Caki2 (cell line): ENCODE results near the gene GAS7. TPM values are rescaled to one million over a fixed set of nuclear protein-coding genes. Genes with fewer than 3 reads are reported as not detected.

ENCODE experiments used
- DNase-seq: peaks from one replicate; pipeline ENCODE4 v3.0.0-alpha.2; 2015; ENCODE audit warnings: low read depth
- in situ Hi-C: cut with HindIII; loops from 2 replicates; pipeline ENCODE4 v1.10.0; 2016; ENCODE audit warnings: low sequenced_read_pairs, low pct_unique_long_range_greater_than_20kb, mixed read lengths
- total RNA-seq: library from RNA; depleted of rRNA; stranded (reverse); fragments of >200 nt; shearing (Covaris generic); gene quantifications from 2 replicates; pipeline ENCODE4 v1.2.3, GENCODE V29; 2014; ENCODE audit warnings: low replicate concordance

GAS7 gene
- total RNA-seq, 1 experiment from 2014 or later = not detected

DNA sequence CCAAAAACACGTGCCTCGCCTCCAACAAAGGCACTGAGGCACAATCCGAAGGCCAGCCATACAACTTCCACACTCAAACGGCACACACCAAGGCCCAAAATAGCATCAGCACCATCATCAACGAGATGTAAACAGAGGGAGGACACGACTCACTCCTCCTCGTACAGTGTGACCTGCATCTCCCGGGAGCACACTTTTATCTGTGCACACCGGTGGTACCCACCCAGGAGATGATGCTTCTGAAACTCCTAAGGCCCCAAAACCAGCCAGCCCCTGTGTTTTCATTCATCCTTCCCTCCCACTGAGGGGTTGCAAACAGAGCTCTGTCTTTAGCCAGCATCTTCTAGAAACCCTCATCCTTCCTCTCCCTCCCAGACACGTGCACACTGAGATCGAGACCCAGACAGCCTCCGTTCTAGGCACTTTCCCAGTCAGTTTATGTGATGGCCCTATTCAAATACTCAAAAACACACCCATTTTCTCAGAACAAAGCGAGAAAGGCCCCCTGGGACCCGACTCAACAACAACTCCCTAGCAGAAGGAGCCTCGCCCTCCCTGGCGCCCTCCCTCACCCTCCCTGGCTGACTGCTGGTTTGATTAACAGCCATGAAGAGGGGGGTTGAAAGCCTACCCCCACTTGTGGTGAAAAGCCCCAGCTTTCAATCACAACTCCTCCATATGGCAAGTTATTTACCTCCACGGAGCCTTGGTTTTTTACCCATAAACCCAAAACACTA, 76.3 kb downstream of the GAS7 start:
- in situ Hi-C loops = no loop called here
- DNase-seq = no peak

DNA sequence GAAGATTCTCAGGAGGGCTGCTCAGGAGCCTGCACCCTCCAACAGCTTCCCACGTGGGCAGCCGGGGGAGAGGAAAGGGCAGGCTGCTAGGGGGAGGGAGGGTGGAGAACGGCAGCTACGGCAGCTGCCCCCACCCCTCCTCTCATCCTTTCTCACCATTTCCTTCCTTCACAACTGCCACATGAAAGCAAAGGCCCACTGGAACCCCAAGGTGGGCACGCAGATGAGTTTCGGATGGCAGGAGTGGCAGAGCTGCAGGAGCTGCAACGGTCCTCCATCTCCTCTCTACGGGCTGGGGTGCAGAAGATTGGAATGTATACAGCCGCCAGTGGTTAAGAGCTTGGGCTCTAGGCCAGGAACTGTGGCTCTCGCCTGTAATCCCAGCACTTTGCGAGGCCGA, 77.7 kb downstream of the GAS7 start:
- in situ Hi-C loops = no loop called here

DNA sequence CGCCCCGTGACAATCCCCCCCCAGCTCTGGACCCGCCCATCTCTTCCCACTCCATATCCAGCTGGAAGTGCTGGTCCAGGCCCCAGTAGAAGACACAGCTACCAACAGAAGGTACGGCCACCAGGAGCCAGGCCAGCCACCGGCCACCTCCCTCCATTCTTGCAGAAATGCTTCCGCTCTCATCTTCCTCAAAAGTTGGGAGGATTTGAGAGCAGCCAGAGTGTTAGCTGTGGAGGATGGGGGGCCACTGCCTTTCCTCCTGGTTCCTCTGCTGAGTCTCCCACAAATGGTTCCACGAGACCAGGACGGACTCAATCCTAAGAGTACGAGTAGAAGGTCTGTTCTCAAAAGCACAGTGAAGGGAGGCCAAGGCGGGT, 78.3 kb downstream of the GAS7 start:
- DNase-seq = no peak
- in situ Hi-C loops = no loop called here

More for the DNA sequence above, 77.7 kb downstream of the GAS7 start:
- DNase-seq = no peak

DNA sequence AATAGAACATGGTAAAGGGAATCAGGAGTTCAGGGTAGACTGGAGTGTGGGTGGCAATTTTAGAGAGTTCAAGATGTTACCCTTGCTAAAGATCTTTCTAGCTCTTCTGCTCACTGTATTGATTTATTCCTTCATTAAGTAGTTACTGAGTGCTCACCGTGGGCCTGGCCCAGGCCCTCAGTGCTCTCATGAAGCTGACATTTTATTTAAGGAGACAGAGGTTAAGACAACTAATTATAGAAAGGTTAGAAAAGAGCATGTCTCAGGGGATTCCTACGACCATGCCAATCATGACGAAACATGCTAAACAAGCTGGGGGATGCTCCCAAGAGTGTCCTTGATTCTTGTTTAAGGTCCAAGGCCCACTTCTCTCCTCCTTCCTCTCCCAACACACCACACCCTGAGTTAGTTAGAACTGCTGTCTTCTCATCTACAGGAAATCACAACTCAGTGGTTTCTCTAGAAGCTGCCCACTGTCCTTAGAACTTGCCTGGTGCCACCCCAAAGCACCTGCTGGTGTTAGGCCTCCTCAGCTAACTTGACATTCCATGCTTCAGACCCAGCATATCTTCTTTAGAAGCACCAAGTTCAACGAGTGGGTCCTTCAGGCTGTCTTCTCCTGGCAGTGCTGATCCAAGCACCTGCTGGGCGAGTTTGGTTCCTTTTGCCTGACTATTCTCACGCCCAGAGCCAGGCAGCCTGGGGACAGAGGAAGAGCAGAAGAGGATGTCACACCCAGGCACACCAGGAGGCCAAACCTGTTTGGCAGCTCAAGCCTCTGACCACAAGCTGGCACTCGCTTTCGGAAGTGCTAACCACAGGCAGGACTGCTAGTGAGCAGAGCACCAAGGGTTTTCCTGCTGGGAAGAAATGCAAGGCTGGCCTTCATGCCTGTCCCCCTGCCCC, 79.0 kb downstream of the GAS7 start:
- in situ Hi-C loops = no loop called here

DNA sequence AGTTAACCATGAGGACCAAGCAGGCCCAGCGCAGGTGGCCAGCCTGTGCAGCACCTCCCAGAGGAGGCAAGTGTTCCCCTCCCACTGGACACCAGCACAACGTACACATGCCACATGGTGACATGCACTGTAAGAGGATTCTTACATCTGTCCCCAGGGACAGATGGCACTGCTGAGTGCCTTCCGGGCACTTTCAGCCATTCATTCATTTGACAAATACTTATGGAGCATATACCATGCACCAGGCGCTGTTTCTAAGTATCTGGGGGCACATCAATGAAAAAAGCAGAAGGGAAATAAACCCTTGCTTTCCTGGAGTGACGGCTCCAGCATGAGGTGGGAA, 79.6 kb downstream of the GAS7 start:
- in situ Hi-C loops = no loop called here
- DNase-seq = no peak

More for the DNA sequence above, 79.0 kb downstream of the GAS7 start:
- DNase-seq = no peak

DNA sequence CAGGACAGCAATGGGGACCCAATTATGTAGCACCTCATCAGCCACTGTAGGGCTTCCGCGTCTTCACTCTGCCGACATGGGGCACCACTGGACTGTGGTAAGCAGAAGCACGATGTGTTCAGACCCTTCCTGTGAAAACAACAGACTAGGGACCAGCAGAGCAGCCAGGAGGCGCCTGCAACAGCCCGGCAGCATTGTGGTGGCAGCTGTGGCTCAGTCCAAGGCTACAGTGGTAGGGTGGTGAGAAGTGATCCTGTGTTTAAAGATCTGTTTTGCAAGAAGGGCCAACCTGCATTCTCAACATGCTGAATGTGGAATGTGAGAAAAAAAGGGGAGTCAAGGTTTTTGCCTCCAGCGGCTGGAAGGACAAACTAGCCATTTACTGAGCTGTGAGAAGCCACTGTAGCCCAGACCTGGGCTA, 80.8 kb downstream of the GAS7 start:
- in situ Hi-C loops = no loop called here
- no peak for DNase-seq

DNA sequence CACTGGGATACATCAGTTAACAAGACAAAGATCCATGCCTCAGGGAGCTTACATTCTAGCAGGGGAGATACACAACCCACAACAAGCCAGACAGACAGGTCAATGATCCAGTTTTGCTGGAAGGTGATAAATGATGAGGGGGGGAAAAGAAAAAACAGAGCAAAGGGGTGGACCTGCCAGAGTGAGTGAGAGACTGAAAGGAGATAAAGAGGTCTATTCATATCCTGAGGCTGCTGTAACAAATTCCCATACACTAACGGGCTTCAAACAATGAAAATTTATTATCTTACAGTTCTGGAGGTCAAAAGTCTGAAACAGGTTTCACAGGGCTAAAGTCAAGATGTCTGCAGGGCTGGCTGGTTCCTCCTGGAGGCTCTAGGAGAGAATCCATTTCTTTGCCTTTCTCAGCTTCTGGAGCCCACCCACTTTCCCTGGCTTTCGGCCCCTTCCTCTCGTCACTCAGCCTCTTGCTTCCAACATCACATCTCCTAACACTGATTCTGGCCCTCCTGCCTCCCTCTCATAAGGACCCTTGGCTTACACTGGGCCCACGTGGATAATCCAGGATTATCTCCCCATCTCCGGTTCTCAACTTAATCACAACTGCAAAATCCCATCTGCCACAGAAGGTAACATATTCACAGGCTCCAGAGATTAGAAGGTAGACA, 81.5 kb downstream of the GAS7 start:
- DNase-seq = no peak
- in situ Hi-C loops = no loop called here

DNA sequence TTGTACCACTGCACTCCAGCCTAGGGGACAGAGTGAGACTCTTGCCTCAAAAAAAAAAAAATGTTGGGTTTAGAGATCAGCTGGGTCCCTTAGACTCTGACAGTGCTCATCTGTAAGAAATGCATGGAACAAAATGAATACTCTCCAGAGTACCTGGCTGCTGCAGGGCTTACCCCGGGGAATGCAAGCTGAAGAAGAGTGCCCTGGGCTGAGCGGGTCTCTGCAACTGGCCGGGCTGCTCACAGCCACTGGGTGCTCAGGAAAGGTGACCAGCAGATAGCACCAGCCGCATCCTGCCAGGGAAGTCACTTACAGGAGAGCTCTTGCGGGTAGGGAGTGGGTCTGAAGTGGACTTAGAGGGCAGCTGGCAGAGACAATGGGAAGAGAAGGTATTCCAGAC, 82.1 kb downstream of the GAS7 start:
- no peak for DNase-seq
- in situ Hi-C loops = no loop called here

DNA sequence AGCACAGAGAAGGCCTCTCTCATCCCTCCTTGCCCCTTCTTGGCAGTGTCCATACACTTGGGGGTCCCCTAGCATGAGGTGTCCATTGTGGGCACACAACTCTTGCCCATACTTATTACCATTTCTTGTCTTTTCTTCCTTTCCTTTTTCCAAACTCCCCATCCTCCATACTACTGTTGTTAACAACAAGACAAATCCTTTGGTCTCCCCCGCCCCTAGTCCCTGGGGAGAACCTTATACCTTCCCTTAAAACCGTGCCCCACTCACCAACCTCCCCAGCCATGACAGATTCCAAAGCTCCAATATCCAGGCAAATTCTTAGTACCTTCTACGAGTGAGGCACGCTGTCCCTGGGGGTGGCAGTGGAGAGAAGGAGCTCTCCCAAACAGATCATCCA, 82.9 kb downstream of the GAS7 start:
- no peak for DNase-seq
- in situ Hi-C loops = no loop called here

DNA sequence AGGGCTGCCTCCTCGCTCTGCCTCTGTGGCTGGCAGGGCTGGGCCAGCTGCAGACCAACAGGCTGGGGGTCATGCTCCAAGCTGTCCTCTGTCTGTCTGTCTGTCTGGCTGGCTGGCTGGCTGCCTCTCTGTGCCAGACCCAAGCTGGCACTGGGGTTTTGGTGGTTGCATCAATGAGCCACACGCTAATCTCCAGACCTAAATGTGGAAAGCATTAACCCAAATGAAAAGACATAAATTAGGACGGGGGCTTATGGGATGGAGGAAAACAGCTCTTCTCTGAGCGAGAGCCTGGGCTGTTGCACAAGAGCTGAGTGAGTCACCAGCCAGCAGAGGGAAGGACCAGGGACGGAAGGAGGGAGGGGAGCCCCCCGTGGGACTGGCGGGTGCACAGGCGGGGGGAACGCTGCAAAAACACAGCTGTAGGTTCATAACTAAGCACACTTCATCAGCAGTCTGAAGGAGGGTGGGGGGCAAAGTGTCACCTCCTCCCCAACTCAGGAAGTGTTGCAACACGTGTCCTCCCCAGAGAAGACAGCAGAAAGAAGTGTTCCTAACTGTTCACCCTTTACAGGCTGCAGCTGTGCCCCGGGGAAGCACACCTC, 83.4 kb downstream of the GAS7 start:
- DNase-seq = peak; percentile 11
- in situ Hi-C loops = no loop called here

DNA sequence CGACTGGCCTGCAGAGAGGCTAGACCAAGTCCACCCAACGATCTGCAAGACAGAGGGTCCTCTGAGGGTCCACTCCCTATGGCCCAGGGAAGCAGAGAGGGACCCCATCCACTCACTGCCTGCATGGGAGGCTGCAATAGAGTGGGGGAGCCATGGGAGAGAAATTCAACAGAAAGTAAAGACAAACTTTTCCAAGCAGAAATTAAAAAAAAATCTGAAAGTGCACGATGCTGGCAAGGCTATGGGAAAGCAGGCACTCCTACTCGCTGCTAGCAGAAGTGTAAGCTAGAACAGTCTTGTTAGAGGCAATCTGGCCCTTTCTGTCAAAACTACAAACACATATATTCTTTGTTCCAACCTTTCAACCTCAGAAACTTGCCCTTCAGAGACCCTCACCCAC, 85.4 kb downstream of the GAS7 start:
- DNase-seq = no peak
- in situ Hi-C loops = no loop called here

DNA sequence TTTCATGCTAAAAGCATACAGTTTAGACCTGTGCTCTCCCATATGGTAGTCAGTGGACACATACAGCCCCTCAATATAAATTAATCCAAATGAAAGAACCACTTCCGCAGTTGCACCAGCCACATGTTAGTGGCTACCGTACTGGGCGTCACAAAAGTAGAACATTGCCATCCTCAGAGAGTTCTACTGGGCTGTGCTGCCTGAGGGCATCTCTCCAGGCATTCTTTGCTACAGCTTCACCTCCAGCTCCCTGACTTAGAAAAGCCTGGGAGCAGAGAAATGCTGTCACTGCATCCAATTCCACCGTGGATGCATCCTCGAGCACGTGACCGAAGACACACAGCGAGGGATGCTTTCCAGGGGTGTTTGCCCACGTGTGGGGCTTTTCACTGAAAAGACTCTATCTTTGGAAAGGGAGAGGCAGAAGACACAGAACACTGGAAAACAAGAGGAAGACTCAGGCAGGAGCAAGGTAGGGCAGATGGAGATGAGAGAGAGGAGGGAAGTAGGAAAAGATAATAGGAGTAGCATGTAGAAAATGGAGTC, 86.4 kb downstream of the GAS7 start:
- DNase-seq = no peak
- in situ Hi-C loops = no loop called here

DNA sequence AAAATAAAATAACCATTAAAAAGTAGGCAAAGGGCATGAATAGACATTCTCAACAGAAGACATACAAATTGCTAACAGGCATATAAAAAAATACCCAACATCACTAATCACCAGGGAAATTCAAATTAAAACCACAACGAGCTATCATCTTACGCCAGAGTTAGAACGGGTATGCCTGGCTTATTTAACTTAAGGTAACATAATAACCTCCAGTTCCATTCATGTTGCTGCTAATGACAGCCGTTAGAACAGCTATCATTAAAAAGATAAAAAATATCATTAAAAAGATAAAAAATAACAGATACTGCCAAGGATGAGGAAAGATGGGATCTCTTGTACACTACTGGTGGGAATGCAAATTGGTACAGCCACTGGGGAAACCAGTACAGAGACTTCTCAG, 89.3 kb downstream of the GAS7 start:
- no peak for DNase-seq

DNA sequence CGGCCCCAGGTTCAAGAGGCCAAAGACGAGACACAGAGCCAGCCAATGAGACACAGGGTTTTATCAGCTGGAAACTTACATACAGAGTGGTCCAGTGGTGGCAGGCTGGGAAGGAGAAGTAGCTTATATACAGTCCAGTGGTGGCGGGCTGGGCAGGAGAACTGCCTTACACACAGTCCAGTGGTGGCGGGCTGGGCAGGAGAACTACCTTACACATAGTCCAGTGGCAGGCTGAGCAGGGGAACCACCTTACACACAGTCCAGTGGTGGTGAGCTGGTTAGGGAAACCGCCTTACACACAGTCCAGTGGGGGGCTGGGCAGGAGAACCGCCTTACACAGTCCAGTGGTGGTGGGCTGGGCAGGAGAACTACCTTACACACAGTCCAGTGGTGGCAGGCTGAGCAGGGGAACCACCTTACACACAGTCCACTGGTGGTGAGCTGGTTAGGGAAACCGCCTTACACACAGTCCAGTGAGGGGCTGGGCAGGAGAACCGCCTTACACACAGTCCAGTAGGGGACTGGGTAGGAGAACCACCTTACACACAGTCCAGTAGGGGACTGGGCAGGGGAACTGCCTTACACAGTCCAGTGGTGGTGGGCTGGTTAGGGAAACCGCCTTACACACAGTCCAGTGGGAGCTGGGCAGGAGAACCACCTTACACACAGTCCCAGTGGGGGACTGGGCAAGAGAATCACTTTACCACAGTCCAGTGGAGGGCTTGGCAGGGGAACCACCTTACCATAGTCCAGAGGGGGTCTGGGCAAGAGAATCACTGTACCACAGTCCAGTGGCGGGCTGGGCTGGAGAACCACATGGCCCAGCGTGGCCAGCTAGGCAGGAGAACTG, 90.9 kb downstream of the GAS7 start:
- in situ Hi-C loops = no loop called here
- DNase-seq = no peak

More for the DNA sequence above, 89.3 kb downstream of the GAS7 start:
- in situ Hi-C loops = no loop called here

DNA sequence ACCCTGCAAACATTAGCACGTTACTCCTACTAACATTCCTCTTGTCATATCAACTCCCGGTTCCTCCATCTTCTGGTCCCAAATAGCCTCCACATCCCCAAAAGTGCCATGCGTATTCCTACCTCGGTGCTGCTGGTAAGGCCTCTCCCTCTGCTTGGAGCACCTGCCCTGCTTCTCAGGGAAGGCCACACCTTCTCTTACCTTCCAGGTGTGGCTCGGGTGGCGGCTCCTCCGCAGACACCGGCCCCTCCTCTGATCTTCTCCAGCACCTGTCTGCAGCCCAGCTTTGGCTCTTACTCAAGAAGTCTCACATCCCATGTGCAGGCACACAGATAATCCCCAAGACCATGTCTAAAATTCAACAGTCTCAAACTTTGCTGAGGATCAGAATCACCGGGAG, 92.3 kb downstream of the GAS7 start:
- in situ Hi-C loops = no loop called here
- DNase-seq = no peak

DNA sequence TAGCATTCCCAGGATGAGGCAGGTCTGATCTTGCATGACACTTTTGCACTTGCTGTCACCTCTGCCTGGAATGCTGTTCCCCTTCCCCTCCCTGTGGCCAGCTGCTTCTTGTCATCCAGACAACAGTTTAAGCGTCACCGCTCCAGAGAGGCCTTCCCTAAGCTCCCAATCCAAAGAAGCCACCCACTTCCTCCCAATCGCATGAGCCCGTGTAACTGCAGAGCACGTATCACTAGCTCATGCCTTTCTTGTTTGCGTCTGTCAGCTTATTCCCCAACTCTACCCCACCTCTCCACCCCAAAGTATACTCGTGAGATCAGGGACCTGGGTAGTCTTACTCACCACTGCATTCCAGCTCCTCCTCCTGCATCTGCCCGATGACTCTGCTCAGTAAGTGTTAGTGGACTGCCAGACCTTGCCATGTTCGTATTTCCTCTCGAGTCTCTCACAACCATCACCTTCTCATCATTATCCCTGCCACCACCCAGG, 92.8 kb downstream of the GAS7 start:
- DNase-seq = no peak
- in situ Hi-C loops = no loop called here

DNA sequence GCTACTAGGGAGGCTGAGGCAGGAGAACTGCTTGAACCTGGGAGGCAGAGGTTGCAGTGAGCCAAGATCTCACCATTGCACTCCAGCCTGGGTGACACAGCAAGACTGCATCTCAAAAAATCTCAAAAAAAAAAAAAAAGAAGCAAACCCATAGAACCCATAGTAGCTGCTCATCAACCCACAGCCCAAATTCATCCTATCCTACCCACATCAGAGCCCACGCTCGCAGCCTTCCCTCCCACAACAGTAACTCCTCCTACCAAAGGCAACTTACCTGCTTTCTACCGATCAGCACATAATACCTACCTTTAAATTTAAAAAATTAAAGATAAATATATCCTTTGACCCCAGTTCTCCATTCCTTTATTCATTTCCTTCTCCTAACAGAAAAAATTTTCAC, 94.7 kb downstream of the GAS7 start:
- DNase-seq = no peak
- in situ Hi-C loops = no loop called here

DNA sequence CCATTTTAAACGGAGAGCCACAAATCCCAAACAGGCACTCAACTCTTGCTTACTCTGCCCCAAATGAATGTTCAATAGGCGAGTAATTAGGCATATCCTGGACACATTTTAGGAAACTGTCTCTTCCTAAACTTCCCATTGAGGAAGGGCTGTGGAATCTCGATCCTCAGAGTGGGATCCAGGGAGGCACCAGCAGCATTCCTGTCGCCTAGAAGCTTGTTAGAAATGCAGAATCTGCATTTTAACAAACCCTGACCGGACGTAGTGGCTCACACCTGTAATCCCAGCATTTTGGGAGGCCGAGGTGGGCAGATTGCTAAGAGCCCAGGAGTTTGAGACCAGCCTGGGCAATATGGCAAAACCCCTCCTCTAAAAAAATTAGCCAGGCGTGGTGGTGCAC, 95.6 kb downstream of the GAS7 start:
- DNase-seq = no peak
- in situ Hi-C loops = no loop called here
